H54 (cell line): Measurements from ENCODE around the gene STK38L.

ENCODE experiments used
- DNase-seq: peaks from one replicate; pipeline ENCODE4 v3.0.0; 2011; ENCODE audit warnings: low spot score, mixed read lengths; ENCODE audit not compliant: insufficient read length
- FAIRE-seq: peaks from 3 replicates; lab custom pipeline; 2011; peaks lifted over from hg19 to GRCh38; lab: Jason Lieb, UNC
- POLR2A ChIP-seq: IDR thresholded peaks from 2 replicates; pipeline ENCODE4 v1.6.1; 2011; ENCODE audit warnings: low read depth, mild to moderate bottlenecking, low read length

The STK38L gene

DNA sequence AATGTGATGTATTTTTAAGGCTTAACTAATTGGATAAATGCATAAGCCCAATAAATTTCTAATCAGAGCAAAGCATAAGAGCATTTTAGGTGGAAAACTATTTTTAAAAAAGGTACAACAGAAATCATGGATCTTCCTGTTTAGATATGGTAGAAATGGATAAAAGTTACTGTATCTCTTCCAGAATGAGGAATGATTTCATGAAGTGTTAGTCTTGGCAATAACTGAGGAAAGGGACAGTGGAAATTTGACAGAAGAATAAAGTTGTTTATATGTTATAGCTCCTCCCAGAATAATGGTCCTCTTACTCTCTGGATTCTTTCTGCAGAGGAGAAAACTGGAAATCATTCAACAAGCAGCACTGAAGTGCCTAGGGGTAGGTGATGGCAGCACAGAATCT is 56.1 kb downstream of the STK38L start:
- DNase-seq (no peak), FAIRE-seq (no peak)
- no peak for TF ChIP-seq POLR2A

DNA sequence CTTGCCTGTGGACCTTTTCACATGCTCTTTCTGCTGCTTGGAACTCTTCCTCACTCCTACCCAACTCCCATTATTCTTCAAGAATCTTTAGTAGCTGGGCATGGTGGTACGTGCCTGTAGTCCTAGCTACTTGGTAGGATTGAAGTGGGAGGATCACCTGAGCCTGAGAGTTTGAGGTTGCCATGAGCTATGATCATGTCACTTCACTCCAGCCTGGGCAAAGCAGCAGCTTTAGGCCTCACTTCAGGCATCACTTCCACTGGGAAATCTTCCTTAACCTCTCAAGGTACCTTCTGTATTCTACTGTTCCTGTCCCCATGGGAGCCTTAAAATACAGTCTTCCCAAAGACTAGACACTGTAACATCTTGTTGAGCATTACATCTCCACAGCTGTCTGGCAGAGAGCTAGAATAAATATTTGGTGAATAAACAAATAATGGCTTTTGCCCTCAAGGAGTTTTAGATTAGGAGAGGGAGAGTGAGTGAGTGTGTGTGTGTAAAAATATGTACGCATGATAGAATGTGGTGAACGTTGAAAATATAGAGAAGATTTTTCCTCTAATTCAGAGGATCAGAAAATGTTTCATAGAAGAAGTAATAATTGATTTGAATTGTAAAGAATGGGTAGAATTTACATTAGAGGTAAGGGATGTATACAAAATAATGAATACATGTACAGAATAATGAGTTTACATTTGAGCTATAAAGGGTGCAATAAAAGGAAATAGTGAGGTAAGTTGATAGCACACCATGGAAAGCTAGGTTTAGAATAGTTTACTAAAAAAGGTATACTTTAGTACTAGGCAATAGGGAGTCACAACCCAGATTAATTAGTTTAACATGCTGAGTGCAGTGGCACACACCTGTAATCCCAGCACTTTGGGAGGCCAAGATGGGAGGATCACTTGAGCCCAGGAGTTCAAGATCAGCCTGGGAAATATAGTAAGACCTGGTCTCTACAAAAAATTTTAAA is 59.3 kb downstream of the STK38L start:
- DNase-seq, result no peak
- FAIRE-seq, result no peak
- TF ChIP-seq POLR2A, result no peak

- DNase-seq (no peak), FAIRE-seq (no peak)
- TF ChIP-seq POLR2A, result no peak
These were observed 60.8 kb downstream of the STK38L start for GRCh38 chr12:27304856-27305255.

- peak; percentile 58 for FAIRE-seq
- no peak for DNase-seq
- TF ChIP-seq POLR2A, result no peak
These were observed 61.8 kb downstream of the STK38L start for GRCh38 chr12:27305673-27306456.

DNA sequence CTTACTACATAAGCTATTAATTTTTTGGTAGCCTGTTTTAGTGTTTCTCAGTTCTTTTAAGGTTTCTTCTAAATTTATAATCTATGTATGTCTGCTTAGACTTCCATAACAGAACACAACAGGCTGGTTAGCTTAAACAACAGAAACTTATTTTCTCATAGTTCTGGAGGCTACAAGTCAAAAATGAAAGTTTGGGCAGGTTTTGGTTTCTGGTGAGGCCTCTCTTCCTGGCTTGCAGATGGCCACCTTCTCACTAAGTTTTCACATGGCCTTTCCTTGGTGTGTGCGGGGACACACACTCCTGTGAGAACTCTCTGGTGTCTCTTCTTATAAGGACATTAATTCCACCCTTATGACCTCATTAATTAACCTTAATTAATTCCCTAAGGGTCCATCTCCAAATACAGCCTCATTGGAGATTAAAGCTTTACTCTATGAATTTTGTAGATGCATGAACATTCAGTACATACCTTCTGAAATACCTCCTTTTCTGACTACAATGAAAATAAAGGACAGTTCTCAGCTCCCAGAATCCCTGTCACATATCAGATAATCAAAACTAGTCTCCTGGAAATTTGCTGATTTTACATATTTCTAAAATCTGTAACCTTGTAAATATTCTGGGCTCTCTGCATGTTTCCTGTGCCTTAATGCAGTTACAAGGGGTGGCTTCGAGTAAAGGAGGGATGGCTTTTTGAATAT is 65.4 kb downstream of the STK38L start:
- no peak for FAIRE-seq
- TF ChIP-seq POLR2A, result no peak
- no peak for DNase-seq

- DNase-seq, result no peak
- no peak for FAIRE-seq
- TF ChIP-seq POLR2A, result no peak
These were observed 65.9 kb downstream of the STK38L start for GRCh38 chr12:27309995-27310315.

- DNase-seq, result no peak
- FAIRE-seq, result no peak
- no peak for TF ChIP-seq POLR2A
These were observed 72.9 kb downstream of the STK38L start for GRCh38 chr12:27316947-27317346.

- FAIRE-seq, result peak; percentile 94
- DNase-seq, result no peak
- no peak for TF ChIP-seq POLR2A
These were observed 75.3 kb downstream of the STK38L start for GRCh38 chr12:27319409-27319808.

GRCh38 chr12:27319848-27320247 is 75.8 kb downstream of the STK38L start:
- TF ChIP-seq POLR2A, result no peak
- FAIRE-seq (no peak), DNase-seq (no peak)

DNA sequence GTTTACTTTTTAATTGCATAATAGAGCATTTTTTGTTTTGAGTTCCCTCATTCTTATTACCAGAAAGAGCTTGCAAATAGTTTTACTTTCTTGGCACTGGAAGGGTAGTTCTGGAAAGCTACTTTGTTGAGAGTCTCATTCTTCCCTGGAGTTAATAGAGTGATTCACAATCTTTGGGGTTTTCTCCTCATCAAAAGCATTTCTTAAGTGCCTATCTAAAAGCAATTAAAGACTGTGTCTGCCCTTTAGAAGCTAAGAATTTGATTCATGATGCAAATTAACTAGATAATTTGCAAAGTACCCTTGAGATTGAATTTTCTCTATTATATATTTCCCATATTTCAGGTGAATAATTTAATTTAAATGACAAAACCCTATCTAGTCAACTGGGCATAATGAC is 80.4 kb downstream of the STK38L start:
- FAIRE-seq (no peak), DNase-seq (no peak)
- no peak for TF ChIP-seq POLR2A

DNA sequence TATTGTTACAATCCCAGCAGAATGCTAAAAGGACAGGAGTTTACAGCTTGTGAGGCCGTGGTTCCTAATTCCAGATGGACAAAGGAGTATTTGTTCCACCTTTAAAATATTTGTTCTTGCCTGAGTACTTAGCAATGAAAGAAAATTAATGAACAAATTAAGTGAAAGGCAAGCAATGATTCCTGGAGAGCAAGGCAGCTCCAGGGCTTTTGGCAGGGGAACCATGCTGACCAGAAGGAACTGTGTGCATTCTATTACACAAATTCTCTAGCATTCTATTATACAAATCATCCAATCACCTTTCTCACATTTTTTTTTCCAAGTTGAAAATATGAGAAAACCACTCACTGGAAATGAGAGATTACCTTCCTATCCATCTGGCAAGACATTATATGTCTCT is 86.8 kb downstream of the STK38L start:
- no peak for TF ChIP-seq POLR2A
- DNase-seq (no peak), FAIRE-seq (no peak)

GRCh38 chr12:27331291-27331926 is 87.3 kb downstream of the STK38L start:
- peak; percentile 81 for DNase-seq
- peak; percentile 93 for FAIRE-seq
- no peak for TF ChIP-seq POLR2A

- TF ChIP-seq POLR2A, result no peak
- no peak for FAIRE-seq
- DNase-seq, result no peak
These were observed 87.8 kb downstream of the STK38L start for GRCh38 chr12:27331927-27332324.
